Measurements from ENCODE around the gene DPP6.

DNA sequence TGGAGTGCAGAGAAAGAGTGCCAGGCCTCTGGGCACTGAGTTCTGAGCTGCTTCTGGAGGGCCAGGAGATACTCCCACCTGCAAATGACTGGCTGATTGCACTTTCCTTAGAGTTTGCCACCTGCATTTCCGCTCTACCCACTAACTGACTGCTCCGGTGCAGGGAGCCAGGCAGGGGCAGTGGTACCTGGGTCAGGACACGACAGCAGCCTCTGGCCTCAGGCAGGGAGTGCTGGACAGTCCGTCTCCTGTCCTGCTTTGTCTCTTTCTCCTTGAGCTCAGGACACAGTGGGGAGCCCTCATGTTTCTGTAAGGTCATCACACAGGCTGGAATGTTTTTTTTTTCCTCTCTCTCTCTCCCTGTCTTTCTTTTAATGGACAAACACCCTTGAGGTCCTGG lies 252.0 kb downstream of the DPP6 start:
- TF ChIP-seq, protein P1, sequence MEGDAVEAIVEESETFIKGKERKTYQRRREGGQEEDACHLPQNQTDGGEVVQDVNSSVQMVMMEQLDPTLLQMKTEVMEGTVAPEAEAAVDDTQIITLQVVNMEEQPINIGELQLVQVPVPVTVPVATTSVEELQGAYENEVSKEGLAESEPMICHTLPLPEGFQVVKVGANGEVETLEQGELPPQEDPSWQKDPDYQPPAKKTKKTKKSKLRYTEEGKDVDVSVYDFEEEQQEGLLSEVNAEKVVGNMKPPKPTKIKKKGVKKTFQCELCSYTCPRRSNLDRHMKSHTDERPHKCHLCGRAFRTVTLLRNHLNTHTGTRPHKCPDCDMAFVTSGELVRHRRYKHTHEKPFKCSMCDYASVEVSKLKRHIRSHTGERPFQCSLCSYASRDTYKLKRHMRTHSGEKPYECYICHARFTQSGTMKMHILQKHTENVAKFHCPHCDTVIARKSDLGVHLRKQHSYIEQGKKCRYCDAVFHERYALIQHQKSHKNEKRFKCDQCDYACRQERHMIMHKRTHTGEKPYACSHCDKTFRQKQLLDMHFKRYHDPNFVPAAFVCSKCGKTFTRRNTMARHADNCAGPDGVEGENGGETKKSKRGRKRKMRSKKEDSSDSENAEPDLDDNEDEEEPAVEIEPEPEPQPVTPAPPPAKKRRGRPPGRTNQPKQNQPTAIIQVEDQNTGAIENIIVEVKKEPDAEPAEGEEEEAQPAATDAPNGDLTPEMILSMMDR (conservative IDR thresholded peaks at IDR 0.05; ENCODE audit: low read depth in 2 of 2): no peak
- no peak for TF ChIP-seq STAT1 (IDR thresholded peaks at IDR 0.05; ENCODE audit: unreplicated experiment)
- TF ChIP-seq CREB1 (CRISPR knock-in tag; IDR thresholded peaks at IDR 0.05; ENCODE audit: low read depth): no peak
- TF ChIP-seq, protein P2, sequence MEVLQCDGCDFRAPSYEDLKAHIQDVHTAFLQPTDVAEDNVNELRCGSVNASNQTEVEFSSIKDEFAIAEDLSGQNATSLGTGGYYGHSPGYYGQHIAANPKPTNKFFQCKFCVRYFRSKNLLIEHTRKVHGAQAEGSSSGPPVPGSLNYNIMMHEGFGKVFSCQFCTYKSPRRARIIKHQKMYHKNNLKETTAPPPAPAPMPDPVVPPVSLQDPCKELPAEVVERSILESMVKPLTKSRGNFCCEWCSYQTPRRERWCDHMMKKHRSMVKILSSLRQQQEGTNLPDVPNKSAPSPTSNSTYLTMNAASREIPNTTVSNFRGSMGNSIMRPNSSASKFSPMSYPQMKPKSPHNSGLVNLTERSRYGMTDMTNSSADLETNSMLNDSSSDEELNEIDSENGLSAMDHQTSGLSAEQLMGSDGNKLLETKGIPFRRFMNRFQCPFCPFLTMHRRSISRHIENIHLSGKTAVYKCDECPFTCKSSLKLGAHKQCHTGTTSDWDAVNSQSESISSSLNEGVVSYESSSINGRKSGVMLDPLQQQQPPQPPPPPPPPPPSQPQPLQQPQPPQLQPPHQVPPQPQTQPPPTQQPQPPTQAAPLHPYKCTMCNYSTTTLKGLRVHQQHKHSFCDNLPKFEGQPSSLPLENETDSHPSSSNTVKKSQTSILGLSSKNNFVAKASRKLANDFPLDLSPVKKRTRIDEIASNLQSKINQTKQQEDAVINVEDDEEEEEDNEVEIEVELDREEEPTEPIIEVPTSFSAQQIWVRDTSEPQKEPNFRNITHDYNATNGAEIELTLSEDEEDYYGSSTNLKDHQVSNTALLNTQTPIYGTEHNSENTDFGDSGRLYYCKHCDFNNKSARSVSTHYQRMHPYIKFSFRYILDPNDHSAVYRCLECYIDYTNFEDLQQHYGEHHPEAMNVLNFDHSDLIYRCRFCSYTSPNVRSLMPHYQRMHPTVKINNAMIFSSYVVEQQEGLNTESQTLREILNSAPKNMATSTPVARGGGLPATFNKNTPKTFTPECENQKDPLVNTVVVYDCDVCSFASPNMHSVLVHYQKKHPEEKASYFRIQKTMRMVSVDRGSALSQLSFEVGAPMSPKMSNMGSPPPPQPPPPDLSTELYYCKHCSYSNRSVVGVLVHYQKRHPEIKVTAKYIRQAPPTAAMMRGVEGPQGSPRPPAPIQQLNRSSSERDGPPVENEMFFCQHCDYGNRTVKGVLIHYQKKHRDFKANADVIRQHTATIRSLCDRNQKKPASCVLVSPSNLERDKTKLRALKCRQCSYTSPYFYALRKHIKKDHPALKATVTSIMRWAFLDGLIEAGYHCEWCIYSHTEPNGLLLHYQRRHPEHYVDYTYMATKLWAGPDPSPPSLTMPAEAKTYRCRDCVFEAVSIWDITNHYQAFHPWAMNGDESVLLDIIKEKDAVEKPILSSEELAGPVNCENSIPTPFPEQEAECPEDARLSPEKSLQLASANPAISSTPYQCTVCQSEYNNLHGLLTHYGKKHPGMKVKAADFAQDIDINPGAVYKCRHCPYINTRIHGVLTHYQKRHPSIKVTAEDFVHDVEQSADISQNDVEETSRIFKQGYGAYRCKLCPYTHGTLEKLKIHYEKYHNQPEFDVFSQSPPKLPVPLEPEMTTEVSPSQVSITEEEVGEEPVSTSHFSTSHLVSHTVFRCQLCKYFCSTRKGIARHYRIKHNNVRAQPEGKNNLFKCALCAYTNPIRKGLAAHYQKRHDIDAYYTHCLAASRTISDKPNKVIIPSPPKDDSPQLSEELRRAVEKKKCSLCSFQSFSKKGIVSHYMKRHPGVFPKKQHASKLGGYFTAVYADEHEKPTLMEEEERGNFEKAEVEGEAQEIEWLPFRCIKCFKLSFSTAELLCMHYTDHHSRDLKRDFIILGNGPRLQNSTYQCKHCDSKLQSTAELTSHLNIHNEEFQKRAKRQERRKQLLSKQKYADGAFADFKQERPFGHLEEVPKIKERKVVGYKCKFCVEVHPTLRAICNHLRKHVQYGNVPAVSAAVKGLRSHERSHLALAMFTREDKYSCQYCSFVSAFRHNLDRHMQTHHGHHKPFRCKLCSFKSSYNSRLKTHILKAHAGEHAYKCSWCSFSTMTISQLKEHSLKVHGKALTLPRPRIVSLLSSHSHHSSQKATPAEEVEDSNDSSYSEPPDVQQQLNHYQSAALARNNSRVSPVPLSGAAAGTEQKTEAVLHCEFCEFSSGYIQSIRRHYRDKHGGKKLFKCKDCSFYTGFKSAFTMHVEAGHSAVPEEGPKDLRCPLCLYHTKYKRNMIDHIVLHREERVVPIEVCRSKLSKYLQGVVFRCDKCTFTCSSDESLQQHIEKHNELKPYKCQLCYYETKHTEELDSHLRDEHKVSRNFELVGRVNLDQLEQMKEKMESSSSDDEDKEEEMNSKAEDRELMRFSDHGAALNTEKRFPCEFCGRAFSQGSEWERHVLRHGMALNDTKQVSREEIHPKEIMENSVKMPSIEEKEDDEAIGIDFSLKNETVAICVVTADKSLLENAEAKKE (CRISPR knock-in tag; IDR thresholded peaks at IDR 0.05): no peak
- TF ChIP-seq, protein P3, sequence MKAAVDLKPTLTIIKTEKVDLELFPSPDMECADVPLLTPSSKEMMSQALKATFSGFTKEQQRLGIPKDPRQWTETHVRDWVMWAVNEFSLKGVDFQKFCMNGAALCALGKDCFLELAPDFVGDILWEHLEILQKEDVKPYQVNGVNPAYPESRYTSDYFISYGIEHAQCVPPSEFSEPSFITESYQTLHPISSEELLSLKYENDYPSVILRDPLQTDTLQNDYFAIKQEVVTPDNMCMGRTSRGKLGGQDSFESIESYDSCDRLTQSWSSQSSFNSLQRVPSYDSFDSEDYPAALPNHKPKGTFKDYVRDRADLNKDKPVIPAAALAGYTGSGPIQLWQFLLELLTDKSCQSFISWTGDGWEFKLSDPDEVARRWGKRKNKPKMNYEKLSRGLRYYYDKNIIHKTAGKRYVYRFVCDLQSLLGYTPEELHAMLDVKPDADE (IDR thresholded peaks at IDR 0.05): no peak
- no peak for TF ChIP-seq POLR2AphosphoS5 (IDR thresholded peaks at IDR 0.05; ENCODE audit: low read depth)
- TF ChIP-seq, protein P4, sequence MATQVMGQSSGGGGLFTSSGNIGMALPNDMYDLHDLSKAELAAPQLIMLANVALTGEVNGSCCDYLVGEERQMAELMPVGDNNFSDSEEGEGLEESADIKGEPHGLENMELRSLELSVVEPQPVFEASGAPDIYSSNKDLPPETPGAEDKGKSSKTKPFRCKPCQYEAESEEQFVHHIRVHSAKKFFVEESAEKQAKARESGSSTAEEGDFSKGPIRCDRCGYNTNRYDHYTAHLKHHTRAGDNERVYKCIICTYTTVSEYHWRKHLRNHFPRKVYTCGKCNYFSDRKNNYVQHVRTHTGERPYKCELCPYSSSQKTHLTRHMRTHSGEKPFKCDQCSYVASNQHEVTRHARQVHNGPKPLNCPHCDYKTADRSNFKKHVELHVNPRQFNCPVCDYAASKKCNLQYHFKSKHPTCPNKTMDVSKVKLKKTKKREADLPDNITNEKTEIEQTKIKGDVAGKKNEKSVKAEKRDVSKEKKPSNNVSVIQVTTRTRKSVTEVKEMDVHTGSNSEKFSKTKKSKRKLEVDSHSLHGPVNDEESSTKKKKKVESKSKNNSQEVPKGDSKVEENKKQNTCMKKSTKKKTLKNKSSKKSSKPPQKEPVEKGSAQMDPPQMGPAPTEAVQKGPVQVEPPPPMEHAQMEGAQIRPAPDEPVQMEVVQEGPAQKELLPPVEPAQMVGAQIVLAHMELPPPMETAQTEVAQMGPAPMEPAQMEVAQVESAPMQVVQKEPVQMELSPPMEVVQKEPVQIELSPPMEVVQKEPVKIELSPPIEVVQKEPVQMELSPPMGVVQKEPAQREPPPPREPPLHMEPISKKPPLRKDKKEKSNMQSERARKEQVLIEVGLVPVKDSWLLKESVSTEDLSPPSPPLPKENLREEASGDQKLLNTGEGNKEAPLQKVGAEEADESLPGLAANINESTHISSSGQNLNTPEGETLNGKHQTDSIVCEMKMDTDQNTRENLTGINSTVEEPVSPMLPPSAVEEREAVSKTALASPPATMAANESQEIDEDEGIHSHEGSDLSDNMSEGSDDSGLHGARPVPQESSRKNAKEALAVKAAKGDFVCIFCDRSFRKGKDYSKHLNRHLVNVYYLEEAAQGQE (IDR thresholded peaks at IDR 0.05; ENCODE audit: unreplicated experiment): no peak
- no peak for TF ChIP-seq EZH2 (IDR thresholded peaks at IDR 0.05; ENCODE audit: low read depth, unreplicated experiment)
- no peak for TF ChIP-seq EZH2phosphoT487 (IDR thresholded peaks at IDR 0.05; ENCODE audit: unreplicated experiment)
